Left renal pelvis (tissue), 4 donors: Measurements from ENCODE around the gene UHMK1. TPM values are rescaled to one million over a fixed set of nuclear protein-coding genes. Genes with fewer than 3 reads are reported as not detected.
"Not testable (repeated sequence)": the region's sequence is repeated elsewhere in the genome, so short reads cannot be mapped to it uniquely, and the experiment has no call there.

ENCODE experiments used
- DNase-seq, 4 donors: peaks; one replicate each; pipeline ENCODE4 v3.0.0-alpha.2; 2013; ENCODE audit warnings: low read depth in 4 of 4, low spot score in 3 of 4
- polyA plus RNA-seq, 4 donors: library from polyadenylated mRNA; unstranded; fragments of 120-200 nt; gene quantifications; one replicate each; pipeline ENCODE4 v1.2.1, GENCODE V29; 2013; ENCODE audit not compliant: insufficient read length in 4 of 4

The UHMK1 gene, protein sequence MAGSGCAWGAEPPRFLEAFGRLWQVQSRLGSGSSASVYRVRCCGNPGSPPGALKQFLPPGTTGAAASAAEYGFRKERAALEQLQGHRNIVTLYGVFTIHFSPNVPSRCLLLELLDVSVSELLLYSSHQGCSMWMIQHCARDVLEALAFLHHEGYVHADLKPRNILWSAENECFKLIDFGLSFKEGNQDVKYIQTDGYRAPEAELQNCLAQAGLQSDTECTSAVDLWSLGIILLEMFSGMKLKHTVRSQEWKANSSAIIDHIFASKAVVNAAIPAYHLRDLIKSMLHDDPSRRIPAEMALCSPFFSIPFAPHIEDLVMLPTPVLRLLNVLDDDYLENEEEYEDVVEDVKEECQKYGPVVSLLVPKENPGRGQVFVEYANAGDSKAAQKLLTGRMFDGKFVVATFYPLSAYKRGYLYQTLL
- polyA plus RNA-seq: 10 to 100 TPM; 22.9 to 41.4 (median 39.2) TPM

- peak; percentile 77 to 89 (median 83) for DNase-seq
These were observed at the start of gene UHMK1 for GRCh38 chr1:162497723-162498495. Gene UHMK1, plus strand, starts transcription at chr1:162497818. Its CDS starts 183 bp downstream, at chr1:162498001.

GRCh38 chr1:162454361-162454760, 43.3 kb upstream of the UHMK1 start:
- DNase-seq: not testable (repeated sequence)

GRCh38 chr1:162456323-162456722, 41.3 kb upstream of the UHMK1 start:
- DNase-seq: no peak

DNA sequence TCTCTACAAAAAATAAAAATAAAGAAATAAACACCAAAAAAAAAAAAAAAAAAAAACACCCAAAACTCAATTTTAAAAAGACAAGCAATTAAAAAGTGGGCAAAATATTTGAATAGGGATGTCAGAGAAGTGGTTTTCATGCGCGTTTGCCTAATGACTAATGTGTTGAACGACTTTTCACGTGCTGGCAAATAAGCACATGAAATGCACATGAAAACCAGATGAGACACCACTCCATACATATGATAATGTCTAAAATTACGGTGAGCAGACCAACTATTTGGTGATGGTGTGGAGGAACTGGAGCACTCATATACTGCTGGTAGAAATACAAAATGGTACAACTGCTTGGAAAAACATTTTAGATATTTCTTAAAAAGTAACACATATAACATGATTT, 39.4 kb upstream of the UHMK1 start:
- DNase-seq: no peak

DNA sequence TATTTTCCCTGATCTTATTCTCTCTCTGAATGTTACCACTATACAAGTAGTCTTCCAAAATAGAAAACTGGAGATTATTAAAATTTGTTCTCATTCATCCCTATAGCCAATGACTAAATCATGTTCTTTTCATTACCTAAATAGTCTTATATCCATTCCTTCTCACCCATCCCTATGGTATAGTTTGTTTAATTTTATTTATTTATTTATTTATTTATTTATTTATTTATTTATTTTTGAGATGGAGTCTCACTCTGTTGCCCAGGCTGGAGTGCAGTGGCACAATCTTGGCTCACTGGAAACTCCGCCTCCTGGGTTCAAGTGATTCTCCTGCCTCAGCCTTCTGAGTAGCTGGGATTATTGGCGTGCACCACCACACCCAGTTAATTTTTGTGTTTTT, 35.2 kb upstream of the UHMK1 start:
- DNase-seq: not testable (repeated sequence)

DNA sequence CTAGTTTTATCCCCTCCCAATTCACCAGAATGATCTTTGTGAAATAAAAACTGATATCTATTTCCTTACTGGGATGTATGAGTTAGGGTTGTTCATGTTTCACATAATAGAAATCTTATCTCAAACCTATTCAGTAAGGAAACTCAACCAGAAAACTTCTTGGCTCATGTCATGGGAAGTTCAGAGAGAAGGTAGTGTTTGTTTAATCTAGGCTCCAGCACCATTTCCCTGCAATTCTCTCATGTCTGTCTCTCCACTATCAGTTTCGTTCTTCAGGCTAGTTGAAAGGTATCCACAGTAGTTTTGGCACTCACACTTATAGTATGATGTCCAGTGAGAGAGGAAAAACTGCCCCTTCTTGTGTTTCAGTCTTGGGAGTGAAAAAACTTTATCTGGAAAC, 34.6 kb upstream of the UHMK1 start:
- DNase-seq: no peak

GRCh38 chr1:162466797-162467196, 30.8 kb upstream of the UHMK1 start:
- no peak for DNase-seq

GRCh38 chr1:162470216-162470615, 27.4 kb upstream of the UHMK1 start:
- no peak for DNase-seq

DNA sequence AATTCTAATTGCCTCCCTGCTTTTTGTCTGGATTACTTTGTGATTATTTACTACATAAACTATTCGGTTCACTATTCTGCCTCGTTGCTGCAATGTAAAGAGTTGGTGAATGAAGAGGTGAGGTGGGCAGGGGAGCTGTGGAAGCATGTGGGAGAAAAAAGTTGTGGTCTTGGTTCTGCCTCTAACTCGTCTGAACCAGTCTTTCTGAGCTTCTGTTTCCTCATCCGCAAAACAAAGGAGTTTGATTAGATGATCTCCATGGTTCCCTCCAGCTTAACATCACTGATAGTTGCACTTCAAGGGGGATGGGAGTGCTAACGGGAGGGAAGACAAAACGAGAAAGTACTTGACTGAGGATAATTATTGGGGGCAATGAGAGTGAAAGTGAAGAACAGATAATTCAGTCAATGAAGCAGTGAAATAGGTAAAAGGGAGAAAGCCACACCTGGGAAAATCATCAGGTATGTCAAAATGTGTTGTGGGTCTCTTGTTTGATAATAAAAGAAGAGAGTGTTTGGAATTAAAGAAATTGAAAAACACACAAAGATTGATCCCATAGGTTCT, 26.2 kb upstream of the UHMK1 start:
- DNase-seq: no peak

DNA sequence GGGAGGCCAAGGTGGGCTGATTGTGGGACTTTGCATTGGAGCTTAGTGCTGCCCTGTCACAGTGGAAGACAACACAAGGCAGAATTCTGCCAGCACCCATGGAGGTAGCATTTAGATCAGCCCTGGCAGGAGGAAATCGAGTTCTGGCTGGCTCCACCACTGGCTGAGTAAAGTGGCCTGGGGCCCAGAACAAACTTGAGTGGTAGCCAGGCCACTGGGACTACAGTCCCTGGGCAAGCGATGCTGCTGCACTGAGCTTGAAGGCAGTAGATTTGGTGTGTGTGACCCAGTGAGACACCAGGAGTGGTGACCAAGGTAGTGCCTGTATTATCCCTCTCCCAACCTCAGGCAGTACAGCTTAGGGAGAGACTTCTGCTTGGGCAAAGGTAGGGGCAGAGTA, 22.5 kb upstream of the UHMK1 start:
- DNase-seq: no peak

DNA sequence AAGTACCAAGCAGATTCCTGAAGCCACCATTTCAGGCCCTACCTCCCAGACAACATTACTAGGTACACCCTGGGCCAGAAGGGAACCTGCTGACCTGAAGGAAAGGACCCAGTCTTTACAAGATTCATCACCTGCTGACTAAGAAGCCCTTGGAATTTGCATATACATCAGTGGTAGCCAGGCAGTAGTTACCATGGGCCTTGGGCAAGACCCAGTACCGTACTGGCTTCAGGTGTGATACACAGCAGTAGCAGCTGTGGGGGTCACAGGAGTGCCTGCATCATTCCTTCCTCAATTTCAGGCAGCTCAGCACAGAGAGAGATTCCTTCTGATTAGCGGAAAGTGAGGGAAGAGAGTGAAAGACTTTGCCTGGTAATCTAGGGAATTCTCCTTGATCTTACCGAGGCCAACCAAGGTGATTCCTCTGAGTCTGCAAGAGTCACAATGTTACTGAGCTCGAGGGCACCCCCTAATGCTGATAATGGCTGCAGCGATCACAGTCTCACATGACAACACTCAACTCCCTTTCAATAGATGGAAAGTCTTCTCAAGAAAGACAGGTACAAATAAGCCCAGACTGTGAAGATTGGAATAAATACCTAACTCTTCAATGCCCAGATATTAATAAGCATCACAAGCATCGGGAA, 22.0 kb upstream of the UHMK1 start:
- no peak for DNase-seq

- no peak for DNase-seq
These were observed 21.0 kb upstream of the UHMK1 start for GRCh38 chr1:162476620-162477019.

DNA sequence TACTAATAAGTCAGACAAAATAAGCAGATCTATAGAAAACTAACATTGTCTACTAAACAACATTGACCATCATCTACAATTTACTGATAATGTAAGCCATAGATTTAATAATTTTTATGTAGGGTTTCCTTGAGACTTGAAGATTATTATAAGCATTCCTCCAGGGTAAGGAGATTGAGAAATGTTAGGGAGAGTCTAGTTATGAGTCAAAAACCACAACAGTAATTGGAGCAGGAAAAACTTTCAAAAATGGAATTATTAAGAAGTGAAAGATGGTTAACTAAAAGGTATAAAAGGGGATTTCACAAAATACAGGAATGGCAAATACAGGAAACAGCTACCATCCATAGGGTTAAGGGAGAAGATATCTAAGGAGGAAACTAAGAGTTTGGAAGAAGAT, 12.4 kb upstream of the UHMK1 start:
- DNase-seq: no peak

DNA sequence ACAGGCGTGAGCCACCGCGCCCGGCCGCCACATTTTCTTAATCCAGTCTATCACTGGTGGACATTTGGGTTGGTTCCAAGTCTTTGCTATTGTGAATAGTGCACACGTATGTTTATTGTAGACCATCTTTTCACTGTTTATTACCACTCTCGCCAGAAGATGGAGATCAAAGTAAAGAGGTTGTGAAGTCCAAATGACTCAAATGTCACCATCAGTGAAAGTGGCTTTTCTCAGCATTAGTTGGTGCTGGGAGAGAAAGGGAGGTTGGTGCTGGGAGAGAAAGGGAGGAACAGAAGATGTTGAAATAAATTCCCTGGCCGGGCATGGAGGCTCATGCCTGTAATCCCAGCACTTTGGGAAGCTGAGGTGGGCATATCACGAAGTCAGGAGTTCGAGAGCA, 10.4 kb upstream of the UHMK1 start:
- no peak for DNase-seq

DNA sequence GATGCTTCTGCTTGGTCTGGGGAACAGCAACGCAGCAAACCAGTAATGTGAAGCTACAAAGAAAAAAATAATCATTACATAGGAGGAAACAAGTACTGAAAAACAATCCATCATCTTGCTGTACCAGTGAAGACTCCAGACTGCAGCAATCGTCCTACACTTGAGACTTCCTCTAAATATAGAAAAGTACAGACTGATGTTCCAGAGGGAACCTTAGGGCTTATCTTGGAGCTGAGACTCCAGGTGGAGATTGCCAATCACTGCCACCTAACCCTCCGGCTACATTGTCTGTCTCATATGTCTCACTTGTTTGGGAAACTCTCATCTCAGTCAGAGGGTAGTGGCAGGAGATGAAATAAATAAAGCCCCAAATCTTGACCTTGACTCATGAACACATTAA, 9.4 kb upstream of the UHMK1 start:
- no peak for DNase-seq

DNA sequence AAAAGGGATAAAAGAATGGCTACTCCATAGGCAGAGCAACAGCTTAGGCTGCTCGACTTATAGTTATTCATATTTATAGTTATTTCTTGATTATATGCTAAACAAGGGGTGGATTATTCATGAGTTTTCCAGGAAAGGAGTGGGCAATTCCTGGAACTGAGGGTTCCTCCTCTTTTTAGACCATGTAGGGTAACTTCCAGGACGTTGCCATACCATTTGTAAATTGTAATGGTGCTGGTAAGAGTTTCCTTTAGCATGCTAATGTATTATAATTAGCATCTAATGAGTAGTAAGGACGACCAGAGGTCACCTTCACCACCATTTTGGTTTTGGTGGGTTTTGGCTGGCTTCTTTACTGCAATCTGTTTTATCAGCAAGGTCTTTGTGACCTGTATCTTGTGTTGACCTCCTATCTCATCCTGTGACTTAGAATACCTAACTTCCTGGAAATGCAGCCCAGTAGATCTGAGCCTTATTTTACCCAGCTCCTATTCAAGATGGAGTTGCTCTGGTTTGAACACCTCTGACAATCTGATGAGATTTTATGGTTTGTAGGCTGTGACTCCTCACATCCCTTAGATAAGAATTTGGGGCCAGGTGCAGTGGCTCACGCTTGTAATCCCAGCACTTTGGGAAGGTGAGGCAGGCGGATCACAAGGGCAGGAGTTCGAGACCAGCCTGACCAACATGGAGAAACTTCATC, 1.9 kb upstream of the UHMK1 start:
- DNase-seq: not testable (repeated sequence)

DNA sequence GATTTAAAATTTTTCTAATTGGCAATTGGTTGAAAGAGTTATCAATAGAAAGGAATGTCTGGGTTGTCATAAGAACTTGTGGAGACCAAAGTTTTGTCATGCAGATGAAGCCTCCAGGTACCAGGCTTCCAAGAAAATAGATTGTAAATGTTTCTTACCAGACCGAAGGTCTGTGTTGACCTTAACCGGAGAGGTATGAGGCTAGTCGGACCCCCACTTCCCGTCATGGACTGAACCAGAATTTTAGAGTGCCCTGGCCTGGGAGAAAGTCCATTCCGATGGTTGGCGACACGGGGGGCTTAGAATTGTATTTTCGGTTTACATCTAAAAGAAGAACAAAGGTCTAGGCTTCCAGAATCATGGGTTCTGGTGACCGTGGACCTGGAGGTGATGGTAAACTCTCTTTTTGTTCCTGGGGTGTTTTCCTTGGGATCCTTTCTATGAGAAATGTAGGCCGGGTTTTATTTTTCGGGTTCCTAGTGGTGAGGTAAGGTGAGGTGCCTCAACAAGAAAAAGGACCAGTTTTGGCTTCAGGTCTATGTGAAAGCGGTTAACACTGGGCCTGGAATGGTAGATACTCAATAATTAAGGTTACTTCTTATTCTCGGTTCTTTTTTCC, 405 bp upstream of the UHMK1 start:
- DNase-seq: no peak

- peak in 1 of 4 donors; percentile 25 for DNase-seq
These were observed 835 bp downstream of the UHMK1 start for GRCh38 chr1:162498496-162498810.

DNA sequence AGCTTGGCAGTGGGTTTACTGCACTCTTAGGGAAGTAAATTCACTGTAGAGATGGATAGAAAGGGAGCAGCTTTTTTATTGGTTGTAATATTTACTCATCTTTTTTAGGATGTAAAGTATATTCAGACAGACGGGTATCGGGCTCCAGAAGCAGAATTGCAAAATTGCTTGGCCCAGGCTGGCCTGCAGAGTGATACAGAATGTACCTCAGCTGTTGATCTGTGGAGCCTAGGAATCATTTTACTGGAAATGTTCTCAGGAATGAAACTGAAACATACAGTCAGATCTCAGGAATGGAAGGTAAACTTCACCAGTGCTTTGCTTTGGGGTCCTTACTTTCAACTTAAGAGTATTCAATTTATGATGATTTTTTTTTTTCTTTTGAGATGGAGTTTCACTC, 3.2 kb downstream of the UHMK1 start:
- no peak for DNase-seq

- DNase-seq: no peak
These were observed 4.5 kb downstream of the UHMK1 start for GRCh38 chr1:162502077-162502476.
